Measurements from ENCODE around the gene IZUMO1.
"Not testable (repeated sequence)": the region's sequence is repeated elsewhere in the genome, so short reads cannot be mapped to it uniquely, and the experiment has no call there.

Gene IZUMO1

DNA sequence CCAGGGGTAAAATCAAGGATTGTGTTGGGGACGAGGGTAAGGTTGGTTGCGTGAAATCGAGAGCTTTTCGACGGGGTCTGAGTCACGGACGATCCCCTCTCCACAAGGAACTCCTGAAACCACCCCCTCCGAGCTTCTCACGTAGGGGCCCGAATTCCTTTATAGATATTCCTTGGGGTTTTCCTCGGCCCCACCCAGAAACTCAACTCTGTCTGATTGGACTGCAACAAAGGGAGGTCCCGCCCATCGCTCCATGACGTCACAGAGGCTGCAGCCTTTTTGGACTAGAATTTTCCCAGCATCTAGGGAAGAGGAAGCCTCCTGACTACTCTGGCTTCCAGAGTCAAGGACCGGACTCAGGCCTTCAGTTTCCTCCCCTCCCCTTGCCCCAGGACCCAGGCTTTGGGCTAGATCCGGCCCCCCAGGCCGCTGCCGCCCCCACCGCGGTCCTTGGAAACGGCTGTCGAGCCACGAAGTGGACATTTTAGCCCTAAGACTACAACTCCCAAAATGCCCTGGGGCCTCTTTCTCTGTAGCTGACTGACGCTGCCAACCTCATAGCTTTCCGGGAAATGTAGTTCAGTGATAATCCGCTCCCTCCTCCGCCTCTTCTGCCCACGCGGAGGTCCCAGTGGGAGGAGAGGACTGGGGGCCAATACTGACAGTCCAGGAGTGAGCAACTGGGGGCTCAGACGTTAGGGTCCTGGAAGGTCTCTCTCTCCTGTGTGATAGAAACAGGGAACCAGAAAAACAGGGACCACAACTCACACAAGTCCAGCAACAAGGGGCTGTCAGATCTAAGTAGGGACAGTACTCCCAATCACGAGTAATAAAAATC is at the start of gene IZUMO1:
TSS of gene IZUMO1 (minus strand) at position 172 of the 838 bp plus-strand sequence. CDS start 1,050 bp downstream, outside the sequence.
- DNase-seq: no peak

DNA sequence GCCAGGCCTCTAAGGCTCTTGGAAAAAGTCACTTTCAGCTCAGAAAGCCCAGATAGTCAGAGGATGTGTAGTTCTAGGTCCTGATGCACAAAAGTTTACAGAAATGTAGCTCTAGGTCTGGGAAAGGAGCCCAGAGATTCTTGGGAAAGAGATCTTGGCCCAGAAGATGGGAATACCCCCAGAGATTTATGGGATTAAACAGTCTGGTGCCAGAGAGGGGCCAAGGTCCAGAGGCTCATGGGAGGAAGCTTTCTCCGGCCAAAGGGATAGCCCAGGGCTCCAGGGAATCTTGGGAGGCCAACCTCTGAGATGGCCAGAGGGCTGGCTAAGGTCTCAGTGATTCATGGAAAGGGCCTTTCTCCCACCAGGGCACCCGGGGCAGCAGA is 49.0 kb upstream of the IZUMO1 start:
- no peak for DNase-seq

GRCh38 chr19:48795055-48795684 is 48.5 kb upstream of the IZUMO1 start:
- DNase-seq: peak; percentile 90

DNA sequence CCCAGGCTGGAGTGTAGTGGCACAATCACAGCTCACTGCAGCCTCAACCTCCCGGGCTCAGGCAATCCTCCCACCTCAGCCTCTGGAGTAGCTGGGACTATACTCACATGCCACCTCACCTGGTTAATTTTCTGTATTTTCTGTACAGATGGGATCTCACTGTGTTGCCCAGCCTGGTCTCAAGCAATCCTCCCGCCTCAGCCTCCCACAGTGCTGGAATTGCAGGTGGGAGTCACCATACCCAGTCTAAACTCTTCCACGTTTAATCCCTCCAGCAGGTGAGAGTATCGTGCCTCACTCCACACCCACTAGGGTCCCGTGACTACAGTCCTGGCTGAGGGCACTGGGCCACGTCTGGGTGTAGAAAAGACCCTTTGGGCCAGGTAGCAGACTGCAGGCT is 47.6 kb upstream of the IZUMO1 start:
- DNase-seq: no peak

GRCh38 chr19:48793271-48793670 is 46.6 kb upstream of the IZUMO1 start:
- DNase-seq: no peak

DNA sequence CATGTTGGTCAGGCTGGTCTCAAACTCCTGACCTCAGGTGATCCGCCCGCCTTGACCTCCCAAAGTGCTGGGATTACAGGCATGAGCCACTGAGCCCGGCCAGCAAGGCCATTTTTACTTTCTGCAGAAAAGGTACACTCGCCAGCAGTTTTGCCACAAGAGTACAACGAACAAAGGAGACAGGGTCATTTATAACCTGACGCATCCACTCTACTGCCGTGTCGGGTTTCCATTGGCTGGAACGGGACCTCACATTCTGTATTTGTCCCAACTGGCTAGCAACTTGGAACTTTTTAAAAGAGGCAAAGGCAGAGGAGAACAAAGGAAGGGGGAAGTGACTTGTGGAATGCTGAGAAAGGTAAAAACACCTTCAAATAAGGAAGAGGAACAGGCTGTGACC is 40.6 kb upstream of the IZUMO1 start:
- not testable (repeated sequence) for DNase-seq

- DNase-seq: not testable (repeated sequence)
These were observed 39.7 kb upstream of the IZUMO1 start for GRCh38 chr19:48786422-48786821.

GRCh38 chr19:48784527-48784926 is 37.8 kb upstream of the IZUMO1 start:
- no peak for DNase-seq

DNA sequence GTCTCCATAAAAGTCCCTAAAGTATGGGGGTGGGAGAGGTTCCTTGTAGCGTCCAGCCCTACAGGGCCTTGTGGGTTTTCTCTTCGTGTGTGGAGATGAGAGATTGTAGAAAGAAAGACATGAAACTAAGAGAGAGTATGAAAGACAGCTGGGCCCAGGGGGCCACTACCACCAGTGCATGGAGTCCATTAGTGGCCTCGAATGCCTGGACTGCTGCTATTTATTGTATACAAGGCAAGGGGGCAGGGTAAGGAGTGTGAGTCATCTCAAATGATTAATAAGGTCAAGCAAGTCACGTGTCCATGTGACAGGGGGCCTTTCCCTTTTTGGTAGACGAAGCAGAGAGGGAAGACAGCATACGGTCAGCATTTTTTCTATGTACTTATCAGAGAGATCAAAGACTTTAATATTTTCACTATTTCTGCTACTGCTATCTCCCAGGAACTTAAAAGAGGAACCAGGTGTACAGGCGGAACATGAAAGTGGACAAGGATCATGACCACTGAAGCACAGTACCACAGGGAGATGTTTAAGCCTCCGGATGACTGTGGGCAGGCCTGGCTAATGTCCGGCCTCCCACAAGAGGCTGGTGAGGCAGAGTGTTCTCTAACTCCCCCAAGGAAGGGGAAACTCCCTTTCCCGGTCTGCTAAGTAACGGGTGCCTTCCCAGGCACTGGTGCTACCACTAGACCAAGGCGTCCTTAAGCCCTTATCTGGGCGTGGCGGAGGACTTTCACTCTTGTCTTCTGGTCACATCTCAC is 34.1 kb upstream of the IZUMO1 start:
- no peak for DNase-seq

DNA sequence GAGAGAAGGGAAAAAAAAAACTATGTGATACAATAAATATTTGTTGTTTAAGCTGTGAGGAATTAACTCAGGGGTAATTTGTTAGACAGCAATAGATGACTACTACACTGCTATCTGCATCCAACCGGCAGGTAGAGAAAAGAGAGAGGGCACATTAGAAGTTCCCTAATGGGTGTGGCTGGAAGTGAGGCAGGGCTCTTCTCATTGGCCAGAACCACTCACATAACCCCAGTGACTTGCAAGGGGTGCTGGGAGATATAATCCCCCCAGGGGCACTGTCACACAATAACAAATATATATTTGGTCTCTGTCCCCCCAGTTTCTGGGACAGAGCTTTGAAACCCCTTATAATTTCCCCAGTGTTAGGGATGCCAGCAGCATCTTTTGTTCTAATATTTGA is 32.9 kb upstream of the IZUMO1 start:
- no peak for DNase-seq

DNA sequence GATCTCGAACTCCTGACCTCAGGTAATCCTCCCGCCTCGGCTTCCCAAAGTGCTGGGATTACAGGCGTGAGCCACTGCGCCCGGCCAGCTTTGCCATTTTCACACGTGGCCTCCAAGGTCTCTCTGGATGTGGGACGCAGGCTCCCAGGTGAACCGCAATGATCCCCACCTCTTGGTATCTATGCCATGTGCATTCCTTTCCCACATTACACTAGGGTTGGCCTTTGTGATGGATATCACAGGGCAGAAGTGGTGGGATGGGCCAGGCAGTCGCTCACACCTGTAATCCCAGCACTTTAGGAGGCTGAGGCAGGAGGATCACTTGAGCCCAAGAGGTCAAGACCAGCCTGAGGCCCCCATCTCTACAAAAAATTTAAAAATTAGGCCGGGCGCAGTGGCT is 31.0 kb upstream of the IZUMO1 start:
- DNase-seq: no peak

DNA sequence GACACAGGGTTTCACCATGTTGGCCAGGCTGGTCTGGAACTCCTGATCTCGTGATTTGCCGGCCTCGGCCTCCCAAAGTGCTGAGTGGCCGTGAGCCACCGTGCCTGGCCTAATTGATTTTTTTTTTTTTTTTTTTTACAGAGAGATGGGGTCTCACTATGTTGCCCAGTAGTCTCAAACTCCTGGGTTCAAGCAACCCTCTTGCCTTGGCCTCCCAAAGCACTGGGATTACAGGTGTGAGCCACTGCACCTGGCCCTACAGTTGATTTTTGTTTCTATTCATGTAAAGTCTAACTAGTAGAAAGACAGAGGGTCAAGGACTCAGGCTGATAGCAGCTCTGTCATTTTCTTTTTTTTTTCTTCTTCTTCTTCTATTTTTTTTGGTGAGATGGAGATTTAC is 30.4 kb upstream of the IZUMO1 start:
- DNase-seq: no peak

- no peak for DNase-seq
These were observed 25.8 kb upstream of the IZUMO1 start for GRCh38 chr19:48772503-48772953.

DNA sequence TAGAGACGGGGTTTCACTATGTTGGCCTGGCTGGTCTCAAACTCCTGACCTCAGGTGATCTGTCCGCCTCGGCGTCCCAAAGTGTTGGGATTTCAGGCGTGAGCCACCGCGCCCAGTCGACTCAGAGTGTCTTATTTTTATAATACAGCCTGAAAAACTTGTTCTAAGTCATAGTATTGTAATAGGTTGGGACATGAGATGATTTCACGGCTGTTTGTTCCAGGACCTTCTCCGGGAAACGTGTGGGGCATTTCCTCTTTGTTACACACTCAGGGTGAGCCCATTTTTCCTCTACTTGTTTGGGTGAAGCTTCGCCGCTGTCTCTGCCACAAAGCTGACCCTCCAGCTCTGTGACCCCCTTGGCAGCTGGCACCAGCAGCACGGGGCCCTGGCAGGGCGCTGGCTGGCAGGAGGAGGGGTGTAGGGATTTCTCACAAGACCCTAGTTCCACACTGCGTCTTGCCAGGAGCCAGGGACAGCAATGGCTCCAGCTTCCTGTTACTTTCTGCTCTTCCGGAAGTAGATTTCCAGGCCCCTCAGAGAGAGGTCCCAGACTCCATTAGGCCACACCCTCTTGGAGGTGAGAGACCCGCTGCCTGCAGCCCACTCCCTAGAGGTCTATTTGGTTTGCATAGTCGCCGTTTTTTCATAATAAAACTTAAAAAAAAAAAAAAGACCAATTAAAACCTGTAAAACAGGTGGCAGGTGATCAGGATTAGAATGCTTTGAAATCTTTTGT is 24.2 kb upstream of the IZUMO1 start:
- no peak for DNase-seq

DNA sequence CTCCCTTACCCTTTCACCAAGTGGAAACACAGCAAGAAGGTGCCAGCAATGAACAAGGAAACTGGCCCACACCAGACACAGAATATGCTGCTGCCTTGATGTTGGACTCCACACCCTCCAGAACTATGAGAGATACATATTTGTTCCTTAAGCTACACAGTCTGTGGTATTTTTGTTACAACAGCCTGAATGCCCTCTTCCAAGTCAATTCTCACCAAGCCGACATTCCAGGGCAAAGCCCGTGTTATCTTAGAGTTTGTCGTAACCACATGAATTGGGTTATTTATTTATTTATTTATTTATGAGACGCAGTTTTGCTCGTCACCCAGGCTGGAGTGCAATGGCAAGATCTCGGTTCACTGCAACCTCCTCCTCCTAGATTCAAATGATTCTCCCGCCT is 23.6 kb upstream of the IZUMO1 start:
- DNase-seq: no peak

DNA sequence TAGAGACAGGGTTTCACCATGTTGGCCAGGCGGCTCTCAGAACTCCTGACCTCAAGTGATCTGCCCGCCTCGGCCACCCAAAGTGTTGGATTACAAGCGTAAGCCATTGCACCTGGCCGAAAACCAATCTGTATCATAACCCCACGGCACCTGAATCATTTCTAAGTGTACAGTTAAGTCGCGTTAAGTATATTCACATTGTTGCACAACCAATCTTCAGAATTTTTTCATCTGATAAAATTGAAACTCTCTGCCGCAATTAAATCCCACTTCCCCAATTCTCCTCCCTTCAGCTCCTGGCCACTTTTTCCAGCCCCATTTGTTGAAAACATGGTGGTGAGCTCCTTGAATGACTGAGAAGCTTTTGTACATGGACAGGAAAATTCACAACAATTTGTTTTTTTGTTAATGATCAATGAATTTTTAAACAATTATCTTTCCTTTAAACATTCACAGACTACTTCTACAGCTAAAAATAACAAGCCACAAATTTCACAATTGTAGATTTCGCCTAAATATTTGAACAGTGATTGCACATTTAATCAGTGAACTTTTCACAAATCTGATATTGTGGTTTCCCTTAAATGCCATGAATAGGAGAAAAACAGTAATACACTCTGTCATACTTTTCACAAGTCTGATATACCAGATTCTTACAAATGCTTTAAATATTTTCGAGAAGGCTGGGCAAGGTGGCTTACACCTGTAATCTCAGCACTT is 22.4 kb upstream of the IZUMO1 start:
- DNase-seq: no peak

DNA sequence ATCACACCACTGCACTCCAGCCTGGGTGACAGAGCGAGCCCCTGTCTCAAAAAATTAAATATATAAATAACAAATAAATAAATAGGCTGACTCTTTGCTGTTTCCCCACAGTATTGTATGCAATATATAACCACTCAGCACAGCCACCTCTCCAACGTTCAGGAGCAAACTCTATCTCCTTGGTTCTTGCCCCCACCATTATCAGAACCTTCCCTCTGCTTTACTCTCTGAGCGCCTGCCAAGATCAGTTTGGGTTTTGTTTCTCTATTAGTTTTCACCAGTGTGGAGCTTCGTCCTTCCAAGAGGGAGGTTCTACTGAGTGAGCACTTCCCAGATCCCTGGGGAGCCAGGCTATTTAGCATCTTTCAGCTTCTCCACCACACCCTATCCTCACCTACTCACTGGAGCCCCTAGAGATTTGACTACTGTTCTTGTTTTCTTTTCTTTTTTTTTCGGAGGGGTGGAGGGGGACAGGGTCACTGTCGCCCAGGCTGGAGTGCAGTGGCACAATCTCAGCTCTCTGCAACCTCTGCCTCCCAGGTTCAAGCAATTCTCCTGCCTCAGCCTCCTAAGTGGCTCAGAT is 21.6 kb upstream of the IZUMO1 start:
- DNase-seq: not testable (repeated sequence)

- not testable (repeated sequence) for DNase-seq
These were observed 19.1 kb upstream of the IZUMO1 start for GRCh38 chr19:48765816-48766215.

GRCh38 chr19:48760504-48761205 is 13.9 kb upstream of the IZUMO1 start:
- DNase-seq: no peak

DNA sequence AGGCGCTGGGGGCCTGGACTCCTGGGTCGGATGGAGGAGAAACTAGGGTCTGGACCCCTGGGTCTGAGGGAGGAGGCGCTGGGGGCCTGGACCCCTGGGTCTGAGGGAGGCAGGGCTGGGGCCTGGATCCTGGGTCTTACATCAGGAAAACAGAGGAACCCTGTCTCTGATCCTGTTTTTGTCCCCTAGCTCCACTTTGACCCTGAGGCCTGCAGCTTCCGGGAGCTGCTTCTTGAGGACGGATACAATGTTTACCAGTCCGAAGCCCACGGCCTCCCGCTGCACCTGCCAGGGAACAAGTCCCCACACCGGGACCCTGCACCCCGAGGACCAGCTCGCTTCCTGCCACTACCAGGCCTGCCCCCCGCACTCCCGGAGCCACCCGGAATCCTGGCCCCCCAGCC is 11.0 kb upstream of the IZUMO1 start:
- DNase-seq: no peak

- no peak for DNase-seq
These were observed 10.5 kb upstream of the IZUMO1 start for GRCh38 chr19:48757089-48757675.
